ENCODE measurements around the gene ANKRD50. TPM values are rescaled to one million over a fixed set of nuclear protein-coding genes. Genes with fewer than 3 reads are reported as not detected.
A peak's percentile ranks its signal among the peaks of the same experiment; 100 is the strongest.

The ANKRD50 gene
- polyA plus RNA-seq, 1 donor = 47.5 TPM

GRCh38 chr4:124711471-124712371 is 811 bp downstream of the ANKRD50 start:
- DNase-seq = peak; percentile 73

- no peak for DNase-seq
Observed at GRCh38 chr4:124710911-124711310, 1.6 kb downstream of the ANKRD50 start.

- no peak for DNase-seq
Observed at GRCh38 chr4:124710015-124710741, 2.4 kb downstream of the ANKRD50 start.

- DNase-seq = no peak
Observed at GRCh38 chr4:124708517-124709300, 3.8 kb downstream of the ANKRD50 start.

- no peak for DNase-seq
Observed at GRCh38 chr4:124705393-124705792, 7.1 kb downstream of the ANKRD50 start.

- DNase-seq = no peak
Observed at GRCh38 chr4:124703154-124703553, 9.4 kb downstream of the ANKRD50 start.

- DNase-seq = no peak
Observed at GRCh38 chr4:124697441-124697840, 15.1 kb downstream of the ANKRD50 start.

- no peak for DNase-seq
Observed at GRCh38 chr4:124696182-124696581, 16.4 kb downstream of the ANKRD50 start.

GRCh38 chr4:124694946-124695598 is 17.5 kb downstream of the ANKRD50 start:
- no peak for DNase-seq

GRCh38 chr4:124694306-124694705 is 18.2 kb downstream of the ANKRD50 start:
- DNase-seq = no peak

- no peak for DNase-seq
Observed at GRCh38 chr4:124691801-124692200, 20.7 kb downstream of the ANKRD50 start.

GRCh38 chr4:124686279-124686678 is 26.3 kb downstream of the ANKRD50 start:
- no peak for DNase-seq

GRCh38 chr4:124685851-124686250 is 26.7 kb downstream of the ANKRD50 start:
- no peak for DNase-seq

- DNase-seq = no peak
Observed at GRCh38 chr4:124684301-124684700, 28.2 kb downstream of the ANKRD50 start.

GRCh38 chr4:124682384-124682783 is 30.1 kb downstream of the ANKRD50 start:
- no peak for DNase-seq

- DNase-seq = no peak
Observed at GRCh38 chr4:124666496-124666895, 46.0 kb downstream of the ANKRD50 start.

- DNase-seq = no peak
Observed at GRCh38 chr4:124658795-124659194, 53.7 kb downstream of the ANKRD50 start.

- no peak for DNase-seq
Observed at GRCh38 chr4:124650614-124651013, 61.9 kb downstream of the ANKRD50 start.

GRCh38 chr4:124647599-124647998 is 64.9 kb downstream of the ANKRD50 start:
- DNase-seq = no peak

GRCh38 chr4:124644621-124645020 is 67.9 kb downstream of the ANKRD50 start:
- DNase-seq = no peak

- DNase-seq = no peak
Observed at GRCh38 chr4:124642846-124643245, 69.7 kb downstream of the ANKRD50 start.

Measured in left kidney (tissue), 2 donors.